GM18526 (cell line): ENCODE results near the gene CYP21A2.

Source experiments
- POLR2A ChIP-seq: IDR thresholded peaks from 3 replicates; pipeline ENCODE4 v1.6.1; 2011; ENCODE audit not compliant: insufficient read length; ENCODE audit errors: extremely low read depth

CYP21A2 gene

DNA sequence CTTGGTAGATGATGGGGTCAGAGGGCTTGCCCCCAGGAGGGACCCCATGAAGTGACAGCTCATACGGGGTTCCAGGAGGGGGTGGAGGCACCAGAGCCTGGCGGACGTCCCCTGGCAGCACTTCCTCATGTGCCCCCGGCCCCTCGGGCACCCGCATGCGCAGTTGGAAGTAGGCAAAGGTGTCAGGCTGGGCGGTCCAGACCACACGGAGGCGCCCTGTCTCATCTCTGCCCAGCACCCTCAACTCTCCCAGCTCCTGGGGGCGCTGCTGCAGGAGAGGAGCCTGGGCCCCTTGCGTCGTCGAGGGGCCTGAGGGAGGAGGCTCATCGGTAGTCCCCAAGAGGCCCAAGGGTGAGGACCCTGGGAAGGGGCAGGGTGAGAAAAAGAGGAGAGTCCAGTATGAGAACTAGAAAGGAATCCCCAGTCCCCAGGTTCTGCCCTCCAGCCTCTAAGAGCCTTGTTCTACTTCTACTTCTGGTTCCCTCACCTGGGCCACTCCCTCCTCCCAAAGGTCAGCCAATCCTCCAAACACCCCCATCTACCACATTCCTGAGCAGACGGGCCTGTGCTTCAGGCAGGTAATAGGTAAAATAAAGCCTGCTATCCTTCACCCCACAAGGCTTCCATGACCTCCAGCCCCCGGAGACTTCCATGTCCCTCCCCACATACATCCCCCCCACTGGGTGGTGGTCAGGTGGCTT lies 47.7 kb downstream of the CYP21A2 start:
- no peak for TF ChIP-seq POLR2A

- TF ChIP-seq POLR2A, result no peak
Observed at GRCh38 chr6:32086661-32087573, 48.7 kb downstream of the CYP21A2 start.

GRCh38 chr6:32087574-32088486 lies 49.6 kb downstream of the CYP21A2 start:
- no peak for TF ChIP-seq POLR2A

DNA sequence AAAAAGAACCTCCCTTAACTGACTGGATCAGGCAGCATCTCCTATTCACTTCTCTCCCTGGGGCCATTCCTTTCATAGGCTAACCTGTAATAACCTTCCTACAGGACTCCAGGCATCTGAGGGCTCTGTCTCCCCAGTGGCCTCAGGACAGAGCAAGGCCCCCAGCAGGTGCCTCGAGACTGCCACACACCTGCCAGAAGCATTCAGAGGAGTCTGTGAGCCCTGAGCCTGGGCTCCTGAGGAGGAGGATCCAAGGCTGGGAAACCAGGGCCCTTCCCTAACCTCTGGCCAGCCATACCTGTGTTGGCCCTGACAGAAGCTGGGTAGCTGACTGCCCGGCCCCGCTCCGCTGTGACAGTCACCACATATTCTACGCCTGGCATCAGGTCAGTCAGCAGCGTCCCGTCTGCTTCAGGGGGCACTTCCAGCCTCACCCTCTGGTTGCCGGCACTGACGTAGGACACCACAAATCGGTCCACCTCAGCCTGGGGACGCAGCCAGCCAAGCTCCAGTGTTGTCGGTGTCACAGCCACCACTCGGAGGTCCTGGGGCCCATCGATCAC lies 50.4 kb downstream of the CYP21A2 start:
- TF ChIP-seq POLR2A, result no peak

DNA sequence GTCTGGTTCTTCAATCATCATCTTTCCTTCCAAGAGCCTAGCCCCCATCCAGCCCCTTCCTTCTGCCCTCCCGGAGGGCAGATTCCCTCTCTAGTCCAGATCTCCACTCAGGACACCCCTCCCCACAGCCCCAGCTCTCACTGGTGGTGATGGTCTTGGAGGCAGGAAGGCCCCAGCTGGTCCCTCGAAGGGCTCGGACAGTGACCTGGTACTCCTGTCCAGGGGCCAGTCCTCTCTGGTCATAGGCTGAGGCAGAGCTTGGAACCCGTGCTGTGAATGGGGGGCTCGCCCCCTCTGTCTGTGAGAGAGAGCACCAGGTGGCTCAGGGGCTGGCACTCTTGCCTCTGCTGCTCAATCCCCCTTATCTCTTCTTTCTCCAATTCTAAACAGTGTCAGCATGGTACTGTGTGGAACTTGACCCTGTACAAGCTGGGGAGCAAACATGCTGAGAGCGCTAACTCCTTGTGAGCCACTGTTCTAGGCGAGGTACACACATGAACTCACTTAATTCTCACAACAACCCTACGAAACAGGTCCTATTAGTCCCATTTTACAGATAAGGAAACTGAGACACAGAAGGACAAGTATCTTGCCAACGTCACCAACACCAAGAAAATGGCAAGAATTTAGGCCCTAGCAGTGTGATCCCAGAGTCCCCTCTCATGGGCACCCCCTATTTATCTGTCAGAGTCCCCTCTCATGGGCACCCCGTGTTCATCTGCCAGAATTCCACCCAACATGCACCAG lies 51.0 kb downstream of the CYP21A2 start:
- no peak for TF ChIP-seq POLR2A
